ENCODE data around the gene FOXC2. TPM values are rescaled to one million over a fixed set of nuclear protein-coding genes. Genes with fewer than 3 reads are reported as not detected.
A peak's percentile ranks its signal among the peaks of the same experiment; 100 is the strongest.

The FOXC2 gene
- polyA plus RNA-seq, 3 donors: not detected

- peaks cover 75 to 94% (median 77%) of the 10 kb centered on the region in 3 donors for H3K27me3 Mint-ChIP-seq (ENCODE audit: low read depth in 3 of 3)
- WGBS (ENCODE audit: insufficient coverage): 24% methylated on average over 16 of the region's 17 CpGs
- no peak overlapping the region for H3K9ac ChIP-seq (ENCODE audit: insufficient read depth, low read length, poor library complexity, severe bottlenecking)
- intact Hi-C loops (cut with micrococcal nuclease): no loop called here
- peak; percentile 22 for TF ChIP-seq CTCF (IDR thresholded peaks at IDR 0.05)
- no peak overlapping the region for H3K27ac ChIP-seq (ENCODE audit: low read depth in 1 of 2, low read length in 2 of 2)
- peak overlapping the region in 1 of 2 donors; percentile 78 for H3K4me3 Mint-ChIP-seq
- peaks cover 0 to 8% (median under 1%) of the 10 kb centered on the region in 7 donors for H3K9me3 Mint-ChIP-seq
- H3K4me1 ChIP-seq (ENCODE audit: control insufficient read depth in 1 of 2, insufficient read depth in 2 of 2, low read length in 2 of 2): no peaks in the 10 kb centered on the region
- H4K20me1 ChIP-seq (ENCODE audit: insufficient read depth, low read length): no peaks in the 10 kb centered on the region
- H3K36me3 ChIP-seq (replicated peaks in 1 of 2; ENCODE audit: control insufficient read depth in 1 of 2, insufficient read depth in 2 of 2, low read length in 2 of 2): no peaks in the 10 kb centered on the region
- DNase-seq: no peak
- H3K79me2 ChIP-seq (ENCODE audit: insufficient read depth, low read length): no peaks in the 10 kb centered on the region
- H3K27me3 ChIP-seq (ENCODE audit: control insufficient read depth in 2 of 2, insufficient read depth in 2 of 2, low read length in 2 of 2): peaks cover 37 to 75% of the 10 kb centered on the region in 2 donors
- no peak overlapping the region for H3K4me3 ChIP-seq (replicated peaks in 1 of 3; ENCODE audit: low read depth in 2 of 3, low read length in 3 of 3)
- peaks cover 4% of the 10 kb centered on the region for H3K4me1 Mint-ChIP-seq
- no peak overlapping the region for H3K27ac Mint-ChIP-seq
- H2AFZ ChIP-seq (ENCODE audit: insufficient read depth, low read depth, low read length, poor library complexity, severe bottlenecking): no peak overlapping the region
- H3K36me3 Mint-ChIP-seq: peaks cover 0 to 3% of the 10 kb centered on the region in 2 donors
- H3K9me3 ChIP-seq (replicated peaks in 1 of 2; ENCODE audit: control insufficient read depth in 1 of 2, insufficient read depth in 1 of 2, low read length in 2 of 2): peaks cover 0 to 4% of the 10 kb centered on the region in 2 donors
- no peak overlapping the region for H3K4me2 ChIP-seq (replicated peaks; ENCODE audit: extremely low read depth, low read length, poor library complexity, severe bottlenecking)
Measured at GRCh38 chr16:86517652-86518258, 48.9 kb upstream of the FOXC2 start.

DNA sequence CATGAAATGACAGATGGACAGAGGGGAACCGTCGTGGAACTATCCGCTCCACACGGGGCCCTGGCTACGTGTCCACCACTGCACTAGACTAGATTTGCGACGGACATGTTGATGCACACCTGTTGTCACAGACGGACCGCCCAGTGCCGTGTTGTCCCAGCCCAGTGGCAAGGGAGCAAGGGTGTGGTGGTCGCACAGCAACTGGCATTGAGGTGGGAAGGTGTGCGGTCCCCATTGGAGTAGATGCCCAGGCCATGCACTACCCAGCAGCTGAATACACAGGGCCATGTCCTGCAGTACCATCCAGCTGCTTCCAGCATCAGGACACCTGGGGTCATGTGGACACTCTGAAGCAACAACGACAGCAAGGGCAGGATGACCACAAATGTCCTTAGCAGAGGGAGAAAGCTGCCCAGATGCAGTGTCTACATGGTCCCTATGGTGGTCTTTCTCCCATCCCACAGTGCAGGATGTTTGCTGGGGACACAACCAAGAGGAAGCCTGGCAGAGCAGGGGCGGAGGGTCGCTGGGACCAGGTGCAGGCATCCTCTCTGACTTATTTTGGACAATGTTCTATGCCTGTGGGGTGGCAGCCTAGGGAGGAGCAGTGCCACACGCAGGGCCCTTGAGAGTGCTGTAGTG is 47.5 kb upstream of the FOXC2 start:
- H3K4me1 Mint-ChIP-seq: peaks cover 4% of the 10 kb centered on the region
- intact Hi-C loops (cut with micrococcal nuclease): no loop called here
- WGBS (ENCODE audit: insufficient coverage): 83% methylated on average over 15 of the region's 16 CpGs
- Histone ChIP-seq H3K4me1 (ENCODE audit: control insufficient read depth in 1 of 2, insufficient read depth in 2 of 2, low read length in 2 of 2) (no peaks in the 10 kb centered on the region), H3K27ac (ENCODE audit: low read depth in 1 of 2, low read length in 2 of 2) (no peak overlapping the region), H3K9ac (ENCODE audit: insufficient read depth, low read length, poor library complexity, severe bottlenecking) (no peak overlapping the region), H3K4me2 (replicated peaks; ENCODE audit: extremely low read depth, low read length, poor library complexity, severe bottlenecking) (no peak overlapping the region), H3K27me3 (ENCODE audit: control insufficient read depth in 2 of 2, insufficient read depth in 2 of 2, low read length in 2 of 2) (peaks cover 29 to 61% of the 10 kb centered on the region in 2 donors), H3K79me2 (ENCODE audit: insufficient read depth, low read length) (no peaks in the 10 kb centered on the region), H3K4me3 (replicated peaks in 1 of 3; ENCODE audit: low read depth in 2 of 3, low read length in 3 of 3) (no peak overlapping the region), H3K9me3 (replicated peaks in 1 of 2; ENCODE audit: control insufficient read depth in 1 of 2, insufficient read depth in 1 of 2, low read length in 2 of 2) (peaks cover 0 to 4% of the 10 kb centered on the region in 2 donors), H2AFZ (ENCODE audit: insufficient read depth, low read depth, low read length, poor library complexity, severe bottlenecking) (no peak overlapping the region), H4K20me1 (ENCODE audit: insufficient read depth, low read length) (no peaks in the 10 kb centered on the region), H3K36me3 (replicated peaks in 1 of 2; ENCODE audit: control insufficient read depth in 1 of 2, insufficient read depth in 2 of 2, low read length in 2 of 2) (no peaks in the 10 kb centered on the region)
- peaks cover 0 to 4% (median 0%) of the 10 kb centered on the region in 7 donors for H3K9me3 Mint-ChIP-seq
- peak overlapping the region in 1 of 2 donors; percentile 43 for H3K4me3 Mint-ChIP-seq
- H3K27ac Mint-ChIP-seq: no peak overlapping the region
- TF ChIP-seq CTCF (IDR thresholded peaks at IDR 0.05): no peak
- peaks cover 61 to 83% (median 65%) of the 10 kb centered on the region in 3 donors for H3K27me3 Mint-ChIP-seq (ENCODE audit: low read depth in 3 of 3)
- no peak for DNase-seq
- H3K36me3 Mint-ChIP-seq: peaks cover 0 to 3% of the 10 kb centered on the region in 2 donors

All from CD14-positive monocyte (primary cell).